ENCODE results near the gene CDH4. TPM values are rescaled to one million over a fixed set of nuclear protein-coding genes. Genes with fewer than 3 reads are reported as not detected.

The CDH4 gene
- total and polyA plus RNA-seq, 2 of the 13 experiments (the other 11 are each of a cell fraction or from before 2014, with no cell fraction given) = not detected

- TF ChIP-seq, protein P1, sequence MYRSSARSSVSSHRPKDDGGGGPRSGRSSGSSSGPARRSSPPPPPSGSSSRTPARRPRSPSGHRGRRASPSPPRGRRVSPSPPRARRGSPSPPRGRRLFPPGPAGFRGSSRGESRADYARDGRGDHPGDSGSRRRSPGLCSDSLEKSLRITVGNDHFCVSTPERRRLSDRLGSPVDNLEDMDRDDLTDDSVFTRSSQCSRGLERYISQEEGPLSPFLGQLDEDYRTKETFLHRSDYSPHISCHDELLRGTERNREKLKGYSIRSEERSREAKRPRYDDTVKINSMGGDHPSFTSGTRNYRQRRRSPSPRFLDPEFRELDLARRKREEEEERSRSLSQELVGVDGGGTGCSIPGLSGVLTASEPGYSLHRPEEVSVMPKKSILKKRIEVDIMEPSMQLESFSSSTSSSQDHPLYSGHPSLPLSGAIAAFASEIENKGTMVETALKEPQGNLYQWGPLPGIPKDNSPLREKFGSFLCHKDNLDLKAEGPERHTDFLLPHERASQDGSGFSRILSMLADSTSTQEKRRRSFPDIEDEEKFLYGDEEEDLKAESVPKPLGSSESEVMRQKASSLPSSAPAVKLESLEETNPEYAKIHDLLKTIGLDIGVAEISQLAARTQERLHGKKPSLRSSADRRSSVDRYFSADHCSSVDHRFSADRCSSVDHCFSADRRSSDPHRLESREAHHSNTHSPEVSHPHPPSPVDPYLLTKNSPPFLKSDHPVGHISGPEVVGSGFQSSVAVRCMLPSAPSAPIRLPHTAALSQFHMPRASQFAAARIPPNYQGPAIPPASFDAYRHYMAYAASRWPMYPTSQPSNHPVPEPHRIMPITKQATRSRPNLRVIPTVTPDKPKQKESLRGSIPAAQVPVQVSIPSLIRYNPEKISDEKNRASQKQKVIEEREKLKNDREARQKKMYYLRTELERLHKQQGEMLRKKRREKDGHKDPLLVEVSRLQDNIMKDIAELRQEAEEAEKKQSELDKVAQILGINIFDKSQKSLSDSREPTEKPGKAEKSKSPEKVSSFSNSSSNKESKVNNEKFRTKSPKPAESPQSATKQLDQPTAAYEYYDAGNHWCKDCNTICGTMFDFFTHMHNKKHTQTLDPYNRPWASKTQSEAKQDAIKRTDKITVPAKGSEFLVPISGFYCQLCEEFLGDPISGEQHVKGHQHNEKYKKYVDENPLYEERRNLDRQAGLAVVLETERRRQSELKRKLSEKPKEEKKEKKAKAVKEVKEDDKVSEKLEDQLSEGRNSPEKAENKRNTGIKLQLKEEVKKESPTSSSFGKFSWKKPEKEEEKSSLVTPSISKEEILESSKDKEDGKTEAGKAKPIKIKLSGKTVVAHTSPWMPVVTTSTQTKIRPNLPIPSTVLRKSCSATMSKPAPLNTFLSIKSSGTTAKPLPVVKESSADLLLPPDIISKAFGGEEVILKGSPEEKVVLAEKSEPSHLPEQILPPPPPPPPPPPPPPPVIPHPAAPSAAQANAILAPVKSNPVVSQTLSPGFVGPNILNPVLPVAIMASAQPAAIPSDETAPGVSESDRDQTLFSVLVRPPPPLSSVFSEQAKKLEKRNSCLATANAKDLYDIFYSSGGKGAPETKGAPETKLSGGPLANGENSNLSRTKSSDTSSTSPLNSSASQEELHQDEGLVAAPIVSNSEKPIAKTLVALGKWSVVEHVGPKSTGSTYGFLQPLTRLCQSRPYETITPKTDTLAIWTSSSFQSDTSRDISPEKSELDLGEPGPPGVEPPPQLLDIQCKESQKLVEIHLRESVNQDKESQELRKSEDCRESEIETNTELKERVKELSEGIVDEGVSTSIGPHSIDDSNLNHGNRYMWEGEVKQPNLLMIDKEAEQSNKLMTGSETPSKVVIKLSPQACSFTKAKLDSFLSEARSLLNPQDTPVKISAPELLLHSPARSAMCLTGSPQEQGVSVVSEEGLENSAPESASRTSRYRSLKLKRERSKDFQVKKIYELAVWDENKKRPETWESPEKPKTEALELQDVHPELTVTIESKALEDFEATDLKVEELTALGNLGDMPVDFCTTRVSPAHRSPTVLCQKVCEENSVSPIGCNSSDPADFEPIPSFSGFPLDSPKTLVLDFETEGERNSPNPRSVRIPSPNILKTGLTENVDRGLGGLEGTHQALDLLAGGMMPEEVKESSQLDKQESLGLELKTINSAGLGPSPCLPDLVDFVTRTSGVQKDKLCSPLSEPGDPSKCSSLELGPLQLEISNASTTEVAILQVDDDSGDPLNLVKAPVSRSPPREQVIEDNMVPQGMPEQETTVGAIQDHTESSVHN (CRISPR knock-in tag; IDR thresholded peaks at IDR 0.05) = no peak
- TF ChIP-seq ATF2 (CRISPR knock-in tag; IDR thresholded peaks at IDR 0.05) (no peak), SRSF9 (IDR thresholded peaks at IDR 0.05; ENCODE audit: borderline replicate concordance, insufficient read depth, low read depth, low read length, poor library complexity, severe bottlenecking) (no peak), FOXM1 (CRISPR knock-in tag; IDR thresholded peaks at IDR 0.05) (no peak), ZNF772 (CRISPR knock-in tag; IDR thresholded peaks at IDR 0.05) (no peak), MZF1 (CRISPR knock-in tag; IDR thresholded peaks at IDR 0.05; ENCODE audit: borderline replicate concordance) (no peak), POGK (CRISPR knock-in tag; conservative IDR thresholded peaks at IDR 0.05) (no peak), CCAR2 (optimal IDR thresholded peaks at IDR 0.05; ENCODE audit: low read depth, low read length) (no peak)
- TF ChIP-seq, protein P2, sequence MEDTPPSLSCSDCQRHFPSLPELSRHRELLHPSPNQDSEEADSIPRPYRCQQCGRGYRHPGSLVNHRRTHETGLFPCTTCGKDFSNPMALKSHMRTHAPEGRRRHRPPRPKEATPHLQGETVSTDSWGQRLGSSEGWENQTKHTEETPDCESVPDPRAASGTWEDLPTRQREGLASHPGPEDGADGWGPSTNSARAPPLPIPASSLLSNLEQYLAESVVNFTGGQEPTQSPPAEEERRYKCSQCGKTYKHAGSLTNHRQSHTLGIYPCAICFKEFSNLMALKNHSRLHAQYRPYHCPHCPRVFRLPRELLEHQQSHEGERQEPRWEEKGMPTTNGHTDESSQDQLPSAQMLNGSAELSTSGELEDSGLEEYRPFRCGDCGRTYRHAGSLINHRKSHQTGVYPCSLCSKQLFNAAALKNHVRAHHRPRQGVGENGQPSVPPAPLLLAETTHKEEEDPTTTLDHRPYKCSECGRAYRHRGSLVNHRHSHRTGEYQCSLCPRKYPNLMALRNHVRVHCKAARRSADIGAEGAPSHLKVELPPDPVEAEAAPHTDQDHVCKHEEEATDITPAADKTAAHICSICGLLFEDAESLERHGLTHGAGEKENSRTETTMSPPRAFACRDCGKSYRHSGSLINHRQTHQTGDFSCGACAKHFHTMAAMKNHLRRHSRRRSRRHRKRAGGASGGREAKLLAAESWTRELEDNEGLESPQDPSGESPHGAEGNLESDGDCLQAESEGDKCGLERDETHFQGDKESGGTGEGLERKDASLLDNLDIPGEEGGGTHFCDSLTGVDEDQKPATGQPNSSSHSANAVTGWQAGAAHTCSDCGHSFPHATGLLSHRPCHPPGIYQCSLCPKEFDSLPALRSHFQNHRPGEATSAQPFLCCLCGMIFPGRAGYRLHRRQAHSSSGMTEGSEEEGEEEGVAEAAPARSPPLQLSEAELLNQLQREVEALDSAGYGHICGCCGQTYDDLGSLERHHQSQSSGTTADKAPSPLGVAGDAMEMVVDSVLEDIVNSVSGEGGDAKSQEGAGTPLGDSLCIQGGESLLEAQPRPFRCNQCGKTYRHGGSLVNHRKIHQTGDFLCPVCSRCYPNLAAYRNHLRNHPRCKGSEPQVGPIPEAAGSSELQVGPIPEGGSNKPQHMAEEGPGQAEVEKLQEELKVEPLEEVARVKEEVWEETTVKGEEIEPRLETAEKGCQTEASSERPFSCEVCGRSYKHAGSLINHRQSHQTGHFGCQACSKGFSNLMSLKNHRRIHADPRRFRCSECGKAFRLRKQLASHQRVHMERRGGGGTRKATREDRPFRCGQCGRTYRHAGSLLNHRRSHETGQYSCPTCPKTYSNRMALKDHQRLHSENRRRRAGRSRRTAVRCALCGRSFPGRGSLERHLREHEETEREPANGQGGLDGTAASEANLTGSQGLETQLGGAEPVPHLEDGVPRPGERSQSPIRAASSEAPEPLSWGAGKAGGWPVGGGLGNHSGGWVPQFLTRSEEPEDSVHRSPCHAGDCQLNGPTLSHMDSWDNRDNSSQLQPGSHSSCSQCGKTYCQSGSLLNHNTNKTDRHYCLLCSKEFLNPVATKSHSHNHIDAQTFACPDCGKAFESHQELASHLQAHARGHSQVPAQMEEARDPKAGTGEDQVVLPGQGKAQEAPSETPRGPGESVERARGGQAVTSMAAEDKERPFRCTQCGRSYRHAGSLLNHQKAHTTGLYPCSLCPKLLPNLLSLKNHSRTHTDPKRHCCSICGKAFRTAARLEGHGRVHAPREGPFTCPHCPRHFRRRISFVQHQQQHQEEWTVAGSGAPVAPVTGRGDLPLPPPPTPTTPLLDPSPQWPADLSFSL (CRISPR knock-in tag; IDR thresholded peaks at IDR 0.05) = no peak
Observed at GRCh38 chr20:61596687-61597330, 344.7 kb downstream of the CDH4 start (continued).

Data from HepG2 (cell line).